Measurements from ENCODE around the gene RAP1GAP. TPM values are rescaled to one million over a fixed set of nuclear protein-coding genes. Genes with fewer than 3 reads are reported as not detected.

Gene RAP1GAP
- polyA plus RNA-seq, 1 donor from 2014 or later, result 9.8 TPM

DNA sequence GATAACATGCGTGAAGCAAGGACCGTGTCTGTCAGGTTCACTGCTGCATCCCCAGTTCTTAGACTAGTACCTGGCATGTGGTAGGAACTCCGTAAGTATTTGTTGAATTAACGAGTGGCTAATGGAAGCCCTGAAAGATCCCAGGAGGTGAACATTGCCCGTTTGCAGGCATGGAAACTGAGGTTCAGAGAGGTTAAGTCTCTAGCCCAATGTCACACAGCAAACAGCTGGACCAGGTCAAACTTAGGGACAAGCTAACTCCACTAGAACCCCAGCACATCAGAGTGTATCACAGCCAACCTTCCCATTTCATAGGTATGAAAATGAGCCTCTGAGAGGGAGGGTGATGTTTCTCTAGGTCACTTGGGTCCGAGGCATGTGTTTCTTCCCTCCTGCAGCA, 27.6 kb downstream of the RAP1GAP start:
- TF ChIP-seq, protein P1, sequence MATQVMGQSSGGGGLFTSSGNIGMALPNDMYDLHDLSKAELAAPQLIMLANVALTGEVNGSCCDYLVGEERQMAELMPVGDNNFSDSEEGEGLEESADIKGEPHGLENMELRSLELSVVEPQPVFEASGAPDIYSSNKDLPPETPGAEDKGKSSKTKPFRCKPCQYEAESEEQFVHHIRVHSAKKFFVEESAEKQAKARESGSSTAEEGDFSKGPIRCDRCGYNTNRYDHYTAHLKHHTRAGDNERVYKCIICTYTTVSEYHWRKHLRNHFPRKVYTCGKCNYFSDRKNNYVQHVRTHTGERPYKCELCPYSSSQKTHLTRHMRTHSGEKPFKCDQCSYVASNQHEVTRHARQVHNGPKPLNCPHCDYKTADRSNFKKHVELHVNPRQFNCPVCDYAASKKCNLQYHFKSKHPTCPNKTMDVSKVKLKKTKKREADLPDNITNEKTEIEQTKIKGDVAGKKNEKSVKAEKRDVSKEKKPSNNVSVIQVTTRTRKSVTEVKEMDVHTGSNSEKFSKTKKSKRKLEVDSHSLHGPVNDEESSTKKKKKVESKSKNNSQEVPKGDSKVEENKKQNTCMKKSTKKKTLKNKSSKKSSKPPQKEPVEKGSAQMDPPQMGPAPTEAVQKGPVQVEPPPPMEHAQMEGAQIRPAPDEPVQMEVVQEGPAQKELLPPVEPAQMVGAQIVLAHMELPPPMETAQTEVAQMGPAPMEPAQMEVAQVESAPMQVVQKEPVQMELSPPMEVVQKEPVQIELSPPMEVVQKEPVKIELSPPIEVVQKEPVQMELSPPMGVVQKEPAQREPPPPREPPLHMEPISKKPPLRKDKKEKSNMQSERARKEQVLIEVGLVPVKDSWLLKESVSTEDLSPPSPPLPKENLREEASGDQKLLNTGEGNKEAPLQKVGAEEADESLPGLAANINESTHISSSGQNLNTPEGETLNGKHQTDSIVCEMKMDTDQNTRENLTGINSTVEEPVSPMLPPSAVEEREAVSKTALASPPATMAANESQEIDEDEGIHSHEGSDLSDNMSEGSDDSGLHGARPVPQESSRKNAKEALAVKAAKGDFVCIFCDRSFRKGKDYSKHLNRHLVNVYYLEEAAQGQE (IDR thresholded peaks at IDR 0.05; ENCODE audit: borderline replicate concordance), result no peak
- TF ChIP-seq, protein P2, sequence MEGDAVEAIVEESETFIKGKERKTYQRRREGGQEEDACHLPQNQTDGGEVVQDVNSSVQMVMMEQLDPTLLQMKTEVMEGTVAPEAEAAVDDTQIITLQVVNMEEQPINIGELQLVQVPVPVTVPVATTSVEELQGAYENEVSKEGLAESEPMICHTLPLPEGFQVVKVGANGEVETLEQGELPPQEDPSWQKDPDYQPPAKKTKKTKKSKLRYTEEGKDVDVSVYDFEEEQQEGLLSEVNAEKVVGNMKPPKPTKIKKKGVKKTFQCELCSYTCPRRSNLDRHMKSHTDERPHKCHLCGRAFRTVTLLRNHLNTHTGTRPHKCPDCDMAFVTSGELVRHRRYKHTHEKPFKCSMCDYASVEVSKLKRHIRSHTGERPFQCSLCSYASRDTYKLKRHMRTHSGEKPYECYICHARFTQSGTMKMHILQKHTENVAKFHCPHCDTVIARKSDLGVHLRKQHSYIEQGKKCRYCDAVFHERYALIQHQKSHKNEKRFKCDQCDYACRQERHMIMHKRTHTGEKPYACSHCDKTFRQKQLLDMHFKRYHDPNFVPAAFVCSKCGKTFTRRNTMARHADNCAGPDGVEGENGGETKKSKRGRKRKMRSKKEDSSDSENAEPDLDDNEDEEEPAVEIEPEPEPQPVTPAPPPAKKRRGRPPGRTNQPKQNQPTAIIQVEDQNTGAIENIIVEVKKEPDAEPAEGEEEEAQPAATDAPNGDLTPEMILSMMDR (IDR thresholded peaks at IDR 0.05; ENCODE audit: poor library complexity, severe bottlenecking), result no peak
- TF ChIP-seq TAF1 (IDR thresholded peaks at IDR 0.05; ENCODE audit: low read depth) (no peak), EP300 (conservative IDR thresholded peaks at IDR 0.05; ENCODE audit: poor library complexity, severe bottlenecking) (no peak), MXI1 (conservative IDR thresholded peaks at IDR 0.05; ENCODE audit: poor library complexity, severe bottlenecking) (no peak), EZH2 (IDR thresholded peaks at IDR 0.05; ENCODE audit: borderline replicate concordance, insufficient read depth, low read length, poor library complexity, severe bottlenecking) (no peak), POLR2AphosphoS5 (IDR thresholded peaks at IDR 0.05) (no peak), RAD21 (conservative IDR thresholded peaks at IDR 0.05) (no peak), SMC3 (conservative IDR thresholded peaks at IDR 0.05; ENCODE audit: poor library complexity) (no peak)
- H3K9me3 ChIP-seq (ENCODE audit: low read length), result no peaks in the 10 kb centered on the region
- H3K4me2 ChIP-seq (ENCODE audit: low read length), result no peak overlapping the region
- no peak overlapping the region for H2AFZ ChIP-seq (ENCODE audit: low read depth, low read length)
- H3K27ac ChIP-seq (ENCODE audit: low read length), result no peak overlapping the region
- no peaks in the 10 kb centered on the region for H3K9me2 ChIP-seq (ENCODE audit: insufficient read depth, low read length)
- H3K27me3 ChIP-seq (ENCODE audit: insufficient read depth, low read depth, low read length), result no peaks in the 10 kb centered on the region
- H3K79me2 ChIP-seq (replicated peaks; ENCODE audit: insufficient read depth, low read length), result no peaks in the 10 kb centered on the region
- H4K20me1 ChIP-seq (ENCODE audit: insufficient read depth), result no peaks in the 10 kb centered on the region
- H3K4me3 ChIP-seq (ENCODE audit: low read length), result no peak overlapping the region
- no peaks in the 10 kb centered on the region for H3K36me3 ChIP-seq (ENCODE audit: insufficient read depth, low read length)
- no peak overlapping the region for H3K9ac ChIP-seq (ENCODE audit: low read length)
- no peaks in the 10 kb centered on the region for H3F3A ChIP-seq (ENCODE audit: insufficient read depth, low read length, poor library complexity, severe bottlenecking)

DNA sequence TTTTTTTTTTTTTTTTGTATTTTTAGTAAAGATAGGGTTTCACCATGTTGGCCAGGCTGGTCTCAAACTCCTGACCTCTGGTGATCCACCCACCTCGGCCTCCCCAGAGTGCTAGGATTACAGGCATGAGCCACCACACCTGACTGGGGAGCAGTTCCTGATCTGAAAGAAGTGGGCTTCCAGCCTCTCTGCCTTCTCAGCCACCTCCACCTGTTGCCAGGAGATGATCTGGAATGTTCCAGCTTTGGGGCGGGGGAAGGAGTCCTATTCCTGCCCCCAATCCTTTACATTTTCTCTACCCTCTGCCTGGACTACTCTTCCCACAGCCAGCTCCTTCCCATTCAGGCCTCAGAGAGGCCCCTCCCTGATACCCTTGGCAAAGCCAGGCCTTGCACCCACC, 28.1 kb downstream of the RAP1GAP start:
- Histone ChIP-seq H4K20me1 (ENCODE audit: insufficient read depth) (no peaks in the 10 kb centered on the region), H3K9me2 (ENCODE audit: insufficient read depth, low read length) (no peaks in the 10 kb centered on the region), H3K9me3 (ENCODE audit: low read length) (no peaks in the 10 kb centered on the region), H3K27me3 (ENCODE audit: insufficient read depth, low read depth, low read length) (no peaks in the 10 kb centered on the region), H3K79me2 (replicated peaks; ENCODE audit: insufficient read depth, low read length) (no peaks in the 10 kb centered on the region), H3K9ac (ENCODE audit: low read length) (no peak overlapping the region), H3F3A (ENCODE audit: insufficient read depth, low read length, poor library complexity, severe bottlenecking) (no peaks in the 10 kb centered on the region), H3K36me3 (ENCODE audit: insufficient read depth, low read length) (no peaks in the 10 kb centered on the region), H3K4me3 (ENCODE audit: low read length) (no peak overlapping the region), H2AFZ (ENCODE audit: low read depth, low read length) (no peak overlapping the region), H3K4me2 (ENCODE audit: low read length) (no peak overlapping the region), H3K27ac (ENCODE audit: low read length) (no peak overlapping the region)
- TF ChIP-seq POLR2AphosphoS5 (IDR thresholded peaks at IDR 0.05) (no peak), MXI1 (conservative IDR thresholded peaks at IDR 0.05; ENCODE audit: poor library complexity, severe bottlenecking) (no peak), RAD21 (conservative IDR thresholded peaks at IDR 0.05) (no peak), EP300 (conservative IDR thresholded peaks at IDR 0.05; ENCODE audit: poor library complexity, severe bottlenecking) (no peak), SMC3 (conservative IDR thresholded peaks at IDR 0.05; ENCODE audit: poor library complexity) (no peak), TAF1 (IDR thresholded peaks at IDR 0.05; ENCODE audit: low read depth) (no peak), EZH2 (IDR thresholded peaks at IDR 0.05; ENCODE audit: borderline replicate concordance, insufficient read depth, low read length, poor library complexity, severe bottlenecking) (no peak)
- TF ChIP-seq, protein P2 (IDR thresholded peaks at IDR 0.05; ENCODE audit: poor library complexity, severe bottlenecking), result no peak
- TF ChIP-seq, protein P1 (IDR thresholded peaks at IDR 0.05; ENCODE audit: borderline replicate concordance), result no peak

All from neural cell (in vitro differentiated cells).